ENCODE data around the gene SEC16B. TPM values are rescaled to one million over a fixed set of nuclear protein-coding genes. Genes with fewer than 3 reads are reported as not detected.

SEC16B gene
- total and polyA plus RNA-seq, 9 of the 15 experiments (the other 6 are each of a cell fraction or from before 2014, with no cell fraction given): not detected

DNA sequence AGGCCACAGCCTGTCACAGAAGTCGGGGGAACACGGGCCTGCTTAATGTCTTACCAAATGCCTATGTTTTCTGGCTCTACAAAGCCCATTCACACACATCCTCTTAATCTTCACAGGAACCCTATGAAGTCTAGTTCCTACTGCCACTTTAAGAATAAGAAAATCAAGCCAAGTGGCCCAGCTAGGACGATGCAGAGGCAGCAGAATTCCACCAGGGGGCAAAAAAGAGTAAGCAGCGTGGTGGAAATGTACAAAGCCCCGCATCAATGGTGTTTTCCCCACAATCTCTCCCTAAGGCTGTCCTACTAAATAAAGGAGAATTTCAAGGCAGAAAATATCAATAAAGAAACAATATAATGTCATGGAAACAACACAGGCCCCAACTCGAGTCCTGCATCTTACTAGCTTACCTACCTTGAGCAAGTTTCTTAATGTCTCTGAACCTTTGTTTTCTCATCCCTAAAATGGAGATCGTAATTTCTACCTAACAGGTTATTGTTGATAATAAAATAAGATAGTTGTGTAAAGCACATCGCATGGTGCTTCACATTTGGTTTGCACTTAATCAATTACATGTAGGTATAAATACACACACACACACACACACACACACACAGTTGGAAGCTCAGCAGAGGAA, 21.4 kb downstream of the SEC16B start:
- H3K27ac ChIP-seq (ENCODE audit: extremely low read depth, low read depth, low read length): no peak overlapping the region
- ChIA-PET CTCF (ENCODE audit: low intra/inter-chr PET ratio) (interaction anchor here (0.6 kb wide), 1 partner anchor 1051 kb away, joined by 3 read pairs; no protein-coding TSS in a partner anchor), POLR2A (no interaction called here)
- H3K4me2 ChIP-seq (ENCODE audit: insufficient read depth, low read length): no peak overlapping the region
- no peak overlapping the region for H3K9ac ChIP-seq (ENCODE audit: insufficient read depth in 1 of 2, low read depth in 2 of 2, low read length in 2 of 2)
- H2AFZ ChIP-seq (ENCODE audit: low read depth, low read length): no peak overlapping the region
- no peaks in the 10 kb centered on the region; the same call in 1 of the 2 replicates for H4K20me1 ChIP-seq (replicated peaks; ENCODE audit: control insufficient read depth, insufficient read depth, low read length)
- BruUV-seq (replicated peaks): no TSS peak
- no peaks in the 10 kb centered on the region for H3K4me1 ChIP-seq (replicated peaks in 1 of 2; ENCODE audit: control insufficient read depth in 2 of 2, insufficient read depth in 2 of 2, low read length in 2 of 2)
- WGBS (ENCODE audit: insufficient coverage, low coverage, missing lambda C conversion rate): 1% methylated on average over 8 of the region's 8 CpGs
- no peaks in the 10 kb centered on the region for H3K9me3 ChIP-seq (replicated peaks; ENCODE audit: control insufficient read depth, insufficient read depth, low read depth, low read length)
- ATAC-seq: peak; percentile 86
- H3K4me3 ChIP-seq: no peak overlapping the region
- intact Hi-C loops (cut with micrococcal nuclease): loop anchor here (2.0 to 10.0 kb wide), 3 partner anchors 334 to 1001 kb away; no protein-coding TSS in a partner anchor
- H3K79me2 ChIP-seq (ENCODE audit: control insufficient read depth, insufficient read depth, low read length): no peaks in the 10 kb centered on the region
- H3K9me1 ChIP-seq (ENCODE audit: control insufficient read depth, insufficient read depth, low read length): no peaks in the 10 kb centered on the region
- in situ Hi-C loops (cut with MboI): loop anchor here (25.0 kb wide), 1 partner anchor 1386 kb away; no protein-coding TSS in a partner anchor
- FAIRE-seq: peak; percentile 85
- no peaks in the 10 kb centered on the region for H3K36me3 ChIP-seq (ENCODE audit: control insufficient read depth, insufficient read depth, low read length)
- peak; percentile 54 to 64 (median 62) for DNase-seq (ENCODE audit: extremely low read depth in 1 of 4, low spot score in 3 of 4)
- peaks cover 0 to 6% of the 10 kb centered on the region in 2 experiments; a peak in 1 of 5 replicates for H3K27me3 ChIP-seq (ENCODE audit: control insufficient read depth in 2 of 2, insufficient read depth in 2 of 2, low read length in 2 of 2)
- TF ChIP-seq RAD21 (CRISPR knock-in tag; conservative IDR thresholded peaks at IDR 0.05 in 1 of 2, IDR thresholded peaks at IDR 0.05 in 1 of 2) (peak in 1 of 2 experiments; percentile 51; a peak in 2 of 4 replicates), CTCF (IDR thresholded peaks at IDR 0.05 in 2 of 3, conservative IDR thresholded peaks at IDR 0.05 in 1 of 3; ENCODE audit: insufficient read depth in 2 of 3, low read depth in 1 of 3, low read length in 3 of 3) (peak; percentile 78 to 84 (median 80)), XRCC5 (IDR thresholded peaks at IDR 0.05; ENCODE audit: low read depth, low read length) (0 out of 2 replicates have a peak, but pooled peaks have one; percentile 42), CREM (IDR thresholded peaks at IDR 0.05; ENCODE audit: low read depth) (0 out of 2 replicates have a peak, but pooled peaks have one; percentile 9), EWSR1 (IDR thresholded peaks at IDR 0.05; ENCODE audit: borderline replicate concordance, low read depth, partially characterized antibody) (no peak), ZNF263 (CRISPR knock-in tag; IDR thresholded peaks at IDR 0.05; ENCODE audit: borderline replicate concordance) (no peak), ARID3B (CRISPR knock-in tag; IDR thresholded peaks at IDR 0.05; ENCODE audit: borderline replicate concordance) (no peak)
- TF ChIP-seq, protein P1, sequence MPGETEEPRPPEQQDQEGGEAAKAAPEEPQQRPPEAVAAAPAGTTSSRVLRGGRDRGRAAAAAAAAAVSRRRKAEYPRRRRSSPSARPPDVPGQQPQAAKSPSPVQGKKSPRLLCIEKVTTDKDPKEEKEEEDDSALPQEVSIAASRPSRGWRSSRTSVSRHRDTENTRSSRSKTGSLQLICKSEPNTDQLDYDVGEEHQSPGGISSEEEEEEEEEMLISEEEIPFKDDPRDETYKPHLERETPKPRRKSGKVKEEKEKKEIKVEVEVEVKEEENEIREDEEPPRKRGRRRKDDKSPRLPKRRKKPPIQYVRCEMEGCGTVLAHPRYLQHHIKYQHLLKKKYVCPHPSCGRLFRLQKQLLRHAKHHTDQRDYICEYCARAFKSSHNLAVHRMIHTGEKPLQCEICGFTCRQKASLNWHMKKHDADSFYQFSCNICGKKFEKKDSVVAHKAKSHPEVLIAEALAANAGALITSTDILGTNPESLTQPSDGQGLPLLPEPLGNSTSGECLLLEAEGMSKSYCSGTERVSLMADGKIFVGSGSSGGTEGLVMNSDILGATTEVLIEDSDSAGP (CRISPR knock-in tag; IDR thresholded peaks at IDR 0.05): peak; percentile 63; the same call in 1 of the 2 replicates
- TF ChIP-seq, protein P2, sequence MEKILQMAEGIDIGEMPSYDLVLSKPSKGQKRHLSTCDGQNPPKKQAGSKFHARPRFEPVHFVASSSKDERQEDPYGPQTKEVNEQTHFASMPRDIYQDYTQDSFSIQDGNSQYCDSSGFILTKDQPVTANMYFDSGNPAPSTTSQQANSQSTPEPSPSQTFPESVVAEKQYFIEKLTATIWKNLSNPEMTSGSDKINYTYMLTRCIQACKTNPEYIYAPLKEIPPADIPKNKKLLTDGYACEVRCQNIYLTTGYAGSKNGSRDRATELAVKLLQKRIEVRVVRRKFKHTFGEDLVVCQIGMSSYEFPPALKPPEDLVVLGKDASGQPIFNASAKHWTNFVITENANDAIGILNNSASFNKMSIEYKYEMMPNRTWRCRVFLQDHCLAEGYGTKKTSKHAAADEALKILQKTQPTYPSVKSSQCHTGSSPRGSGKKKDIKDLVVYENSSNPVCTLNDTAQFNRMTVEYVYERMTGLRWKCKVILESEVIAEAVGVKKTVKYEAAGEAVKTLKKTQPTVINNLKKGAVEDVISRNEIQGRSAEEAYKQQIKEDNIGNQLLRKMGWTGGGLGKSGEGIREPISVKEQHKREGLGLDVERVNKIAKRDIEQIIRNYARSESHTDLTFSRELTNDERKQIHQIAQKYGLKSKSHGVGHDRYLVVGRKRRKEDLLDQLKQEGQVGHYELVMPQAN (IDR thresholded peaks at IDR 0.05; ENCODE audit: borderline replicate concordance): no peak

All from K562 (cell line).